Erythroblast (primary cell): ENCODE data around the gene TAOK2.

Source experiments
- GATA1 ChIP-seq: IDR thresholded peaks from 2 replicates; pipeline ENCODE4 v1.6.1; 2011; ENCODE audit warnings: low read depth, mild to moderate bottlenecking, control low read depth, low read length, moderate library complexity
- POLR2A ChIP-seq: IDR thresholded peaks from 2 replicates; pipeline ENCODE4 v1.6.1; 2011; ENCODE audit warnings: mild to moderate bottlenecking, low read length

DNA sequence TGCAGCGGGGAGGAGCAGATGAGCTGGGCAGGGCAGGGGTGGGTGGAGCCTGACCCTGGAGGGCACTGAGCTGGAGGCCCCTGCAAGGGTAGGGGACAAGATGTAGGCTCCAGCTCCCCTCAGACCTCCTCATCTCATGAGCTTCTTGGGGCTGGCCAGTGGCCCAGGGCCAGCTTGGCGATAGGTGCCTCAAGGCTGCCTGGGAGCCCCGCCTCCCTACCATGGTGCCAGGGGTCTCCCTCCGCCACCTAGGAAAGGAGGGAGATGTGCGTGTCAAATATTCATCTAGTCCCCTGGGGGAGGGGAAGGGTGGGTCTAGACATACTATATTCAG is 17.9 kb downstream of the TAOK2 start:
- TF ChIP-seq POLR2A (no peak), GATA1 (no peak)
